ENCODE measurements around the gene ACAP1.

- TF ChIP-seq CTCF (IDR thresholded peaks at IDR 0.05) (no peak), JAZF1 (CRISPR knock-in tag; IDR thresholded peaks at IDR 0.05) (no peak), PREB (CRISPR knock-in tag; IDR thresholded peaks at IDR 0.05; ENCODE audit: borderline replicate concordance) (no peak), RORB (CRISPR knock-in tag; IDR thresholded peaks at IDR 0.05) (no peak), AFF4 (CRISPR knock-in tag; IDR thresholded peaks at IDR 0.05; ENCODE audit: borderline replicate concordance) (no peak), ATF3 (CRISPR knock-in tag; conservative IDR thresholded peaks at IDR 0.05) (no peak)
These were observed 31.7 kb downstream of the ACAP1 start for GRCh38 chr17:7367918-7368598.
